Measurements from ENCODE around the gene CASKIN1.

Gene CASKIN1

GRCh38 chr16:2196981-2197511, 641 bp upstream of the CASKIN1 start:
- intact Hi-C loops (cut with DNase I): no loop called here
- peak in 1 of 10 donors; percentile 63 for DNase-seq

GRCh38 chr16:2195322-2196161, 863 bp downstream of the CASKIN1 start:
- no peak for DNase-seq
- intact Hi-C loops (cut with DNase I): no loop called here

DNA sequence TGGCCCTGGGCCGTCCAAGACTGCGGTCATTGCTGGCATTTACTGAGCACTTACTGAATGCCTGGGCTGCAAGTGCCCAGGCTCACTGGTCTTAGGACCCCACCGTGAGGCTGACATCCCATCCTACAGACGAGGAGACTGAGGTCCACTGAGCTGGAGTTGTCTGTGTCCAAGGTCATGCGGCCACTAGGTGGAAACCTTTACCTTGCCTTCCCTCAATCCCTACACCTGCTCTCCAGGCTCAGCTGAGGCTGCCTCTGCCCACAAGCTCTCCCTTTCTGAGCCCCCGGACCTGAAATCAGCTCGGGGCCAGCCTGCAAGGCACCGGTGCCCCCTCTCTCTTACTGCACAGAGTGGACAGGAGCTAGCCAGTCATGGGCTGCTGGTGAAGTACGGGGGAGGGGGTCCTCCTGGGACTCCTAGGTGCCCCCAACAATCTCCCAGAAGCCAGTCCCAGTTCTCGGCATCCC, 1.5 kb downstream of the CASKIN1 start:
- DNase-seq: no peak
- intact Hi-C loops (cut with DNase I): no loop called here

DNA sequence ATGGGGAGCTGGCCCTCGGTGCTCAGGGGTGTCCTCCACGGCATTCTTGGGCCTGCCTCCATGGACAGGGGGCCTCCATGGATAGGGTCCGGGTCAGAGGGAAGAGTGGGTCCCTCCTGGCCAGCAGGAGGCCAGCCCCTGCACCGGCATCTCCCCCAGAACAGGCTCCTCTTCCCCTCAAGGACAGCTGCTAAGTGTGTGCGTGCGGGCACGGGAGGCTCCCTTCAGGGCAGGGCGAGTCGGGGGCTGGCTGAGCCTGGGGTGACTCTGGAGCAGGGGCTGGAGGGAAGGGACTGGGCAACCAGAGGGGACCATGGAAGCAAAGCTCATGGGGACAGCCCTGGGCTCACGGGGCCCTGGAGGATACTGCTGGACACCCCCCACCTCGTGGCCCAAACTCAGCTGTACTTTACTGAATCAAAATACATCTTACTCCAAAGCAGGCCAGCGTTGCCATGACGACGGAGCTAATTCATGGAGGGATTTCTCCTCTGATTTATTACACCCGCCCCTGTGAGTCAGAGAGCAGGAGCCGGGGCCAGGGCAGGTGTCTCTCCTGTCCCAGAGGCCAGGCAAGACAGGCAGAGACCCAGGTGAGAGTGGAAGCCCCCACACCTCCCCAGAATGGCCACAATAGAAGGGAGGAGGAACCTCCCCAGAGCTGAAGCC, 2.1 kb downstream of the CASKIN1 start:
- peak in 2 of 10 donors; percentile 57 to 71 for DNase-seq
- intact Hi-C loops (cut with DNase I): no loop called here

- intact Hi-C loops (cut with DNase I): no loop called here
- no peak for DNase-seq
Measured at GRCh38 chr16:2191446-2191706, 5.0 kb downstream of the CASKIN1 start.

DNA sequence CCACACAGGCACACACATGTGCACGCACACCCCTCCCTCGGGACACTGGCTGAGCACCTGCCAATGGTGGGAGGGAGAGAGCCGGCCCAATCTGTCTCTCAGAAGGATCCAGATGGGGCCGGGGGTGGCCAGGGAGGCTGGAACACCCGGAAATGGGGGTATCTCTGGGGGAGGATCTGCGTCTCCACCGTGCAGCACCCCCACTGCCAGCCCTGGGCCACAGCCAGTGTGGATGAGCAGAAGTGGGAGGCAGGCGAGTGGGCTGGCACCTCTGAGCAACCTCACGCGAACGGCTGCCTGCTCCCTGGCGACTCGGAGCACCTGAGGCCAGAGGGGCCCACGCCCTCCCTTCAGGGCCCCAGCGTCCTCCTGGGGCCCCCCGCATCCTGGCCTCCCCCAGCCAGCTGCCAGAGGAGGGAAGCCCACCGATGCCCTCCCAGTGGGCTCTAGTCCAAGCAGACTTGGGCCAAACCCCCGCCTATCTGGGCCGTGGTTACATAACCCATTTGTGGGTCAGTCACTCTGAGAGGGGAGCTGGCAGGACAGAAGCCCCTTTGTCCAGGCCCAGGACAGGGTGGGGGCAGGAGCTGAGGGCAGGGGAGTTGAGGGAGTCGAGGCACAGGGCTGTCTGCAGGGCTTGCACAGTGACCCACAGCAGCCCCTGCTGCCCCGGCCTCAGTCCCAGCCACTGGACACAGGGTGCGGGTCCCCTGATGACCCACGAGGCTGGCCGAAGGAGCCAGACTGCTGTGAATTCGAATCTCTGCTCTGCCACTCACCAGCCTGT, 5.6 kb downstream of the CASKIN1 start:
- intact Hi-C loops (cut with DNase I): no loop called here
- peak in 7 of 10 donors; percentile 47 to 94 (median 70) for DNase-seq

DNA sequence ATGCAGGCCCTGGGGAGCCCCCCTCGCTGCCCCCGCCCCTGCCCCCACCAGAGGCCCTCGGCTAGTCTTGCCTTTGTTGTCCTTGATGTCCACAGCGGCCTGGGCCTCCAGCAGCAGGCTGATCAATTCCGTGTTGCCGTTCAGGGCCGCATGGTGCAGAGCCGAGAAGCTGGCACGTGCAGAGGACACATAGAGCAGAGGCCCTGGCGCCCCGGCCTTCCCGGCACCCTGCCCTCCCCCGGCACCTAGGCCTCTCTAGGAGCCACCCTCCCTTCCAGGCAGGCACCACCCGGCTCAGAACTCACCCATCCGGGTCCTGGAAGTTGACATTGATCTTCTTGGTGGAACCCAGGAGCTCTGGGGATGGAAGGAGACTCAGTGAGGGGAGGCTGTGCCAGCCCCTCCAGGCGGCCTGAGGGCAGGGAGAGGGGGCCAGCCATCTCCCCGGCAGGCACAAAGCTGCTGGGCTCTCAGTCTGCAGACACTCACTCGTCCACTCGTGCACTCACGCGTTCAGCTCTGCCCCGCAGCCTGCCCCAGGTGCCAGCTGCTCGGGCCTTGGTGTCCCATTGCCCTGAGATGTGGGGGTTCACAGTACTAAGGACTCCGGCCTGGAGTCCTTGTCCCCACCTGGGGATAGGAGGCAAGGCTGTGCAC, 6.3 kb downstream of the CASKIN1 start:
- DNase-seq: no peak
- intact Hi-C loops (cut with DNase I): no loop called here

- intact Hi-C loops (cut with DNase I): no loop called here
- DNase-seq: no peak
Measured at GRCh38 chr16:2189252-2189893, 7.0 kb downstream of the CASKIN1 start.

- DNase-seq: no peak
- intact Hi-C loops (cut with DNase I): no loop called here
Measured at GRCh38 chr16:2188395-2188794, 8.0 kb downstream of the CASKIN1 start.

DNA sequence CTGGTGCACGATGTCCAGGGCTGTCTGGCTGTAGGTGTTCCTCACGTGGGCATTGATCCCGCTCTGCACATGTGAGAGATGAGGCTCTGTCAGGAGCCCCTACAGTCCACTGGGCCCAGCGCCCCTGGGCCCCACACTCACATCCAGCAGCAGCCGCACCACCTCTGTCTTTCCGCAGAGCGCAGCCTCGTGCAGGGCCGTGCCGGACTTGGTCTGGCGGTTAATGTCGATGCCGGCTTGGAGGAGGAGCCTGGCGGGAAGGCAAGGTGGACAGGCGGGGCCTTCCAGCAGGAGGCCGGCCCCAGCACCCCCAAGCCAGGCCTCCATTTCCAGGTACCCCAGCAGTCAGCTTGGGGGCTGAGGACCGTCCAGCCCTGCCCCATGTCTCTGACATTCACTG, 9.2 kb downstream of the CASKIN1 start:
- intact Hi-C loops (cut with DNase I): no loop called here
- DNase-seq: no peak

GRCh38 chr16:2186505-2186904, 9.9 kb downstream of the CASKIN1 start:
- DNase-seq: no peak

DNA sequence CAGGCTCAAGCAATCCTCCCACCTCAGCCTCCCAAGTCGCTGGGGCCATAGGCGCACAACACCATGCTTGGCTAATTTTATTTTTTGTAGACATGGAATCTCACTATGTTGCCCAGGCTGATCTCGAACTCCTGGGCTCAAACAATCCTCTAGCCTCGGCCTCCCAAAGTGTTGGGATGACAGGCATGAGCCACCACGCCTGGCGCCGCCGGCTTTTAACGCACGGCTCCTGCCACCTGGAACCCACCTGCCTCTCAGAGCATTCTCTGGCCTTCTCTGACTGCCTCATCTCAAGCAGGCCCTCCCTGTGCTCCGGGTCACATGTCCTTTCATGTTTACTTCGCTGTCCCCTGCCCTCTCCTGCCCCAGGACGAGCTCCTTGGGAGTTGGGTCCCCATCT, 10.3 kb downstream of the CASKIN1 start:
- intact Hi-C loops (cut with DNase I): no loop called here
- DNase-seq: no peak

More at GRCh38 chr16:2186505-2186904, 9.9 kb downstream of the CASKIN1 start:
- intact Hi-C loops (cut with DNase I): no loop called here

DNA sequence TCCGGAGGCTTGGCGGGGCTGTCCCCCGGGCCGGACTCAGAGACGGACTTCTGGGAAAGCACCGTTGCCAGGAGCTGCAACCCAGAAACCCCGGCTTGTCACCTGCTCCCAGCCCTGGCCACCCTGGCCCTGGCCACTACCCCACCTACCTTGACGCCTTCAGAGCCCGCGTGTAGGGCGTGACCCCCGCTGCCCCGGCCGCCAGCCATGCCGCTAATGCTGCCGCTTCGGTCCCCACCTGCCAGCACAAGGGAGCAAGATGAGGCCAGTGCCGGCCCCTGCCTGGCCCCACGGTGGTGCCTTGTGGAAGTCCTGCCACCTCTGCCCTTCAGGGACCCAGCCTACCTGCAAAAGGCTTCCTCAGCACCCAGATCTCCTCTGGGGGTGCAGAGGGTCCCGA, 11.4 kb downstream of the CASKIN1 start:
- no peak for DNase-seq
- intact Hi-C loops (cut with DNase I): no loop called here

DNA sequence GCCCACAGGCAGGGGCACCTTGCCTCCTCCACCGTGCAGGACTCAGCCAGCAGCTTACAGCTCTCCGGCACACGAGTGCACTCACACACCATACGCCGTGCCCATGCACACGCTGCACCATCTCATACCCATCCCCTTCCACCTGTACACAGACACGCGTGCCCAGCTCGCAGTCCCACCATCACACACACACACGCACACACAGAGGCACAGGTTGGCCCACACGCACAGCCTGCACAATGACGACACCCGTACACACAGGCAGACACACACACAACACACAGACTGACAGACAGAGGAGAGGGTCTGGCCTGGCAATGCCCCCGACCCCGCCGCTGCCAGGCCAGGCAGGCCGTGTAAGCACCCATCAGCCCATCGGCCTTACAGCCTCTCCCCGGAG, 12.1 kb downstream of the CASKIN1 start:
- no peak for DNase-seq
- intact Hi-C loops (cut with DNase I): no loop called here

GRCh38 chr16:2183671-2184070, 12.7 kb downstream of the CASKIN1 start:
- DNase-seq: no peak
- intact Hi-C loops (cut with DNase I): no loop called here

DNA sequence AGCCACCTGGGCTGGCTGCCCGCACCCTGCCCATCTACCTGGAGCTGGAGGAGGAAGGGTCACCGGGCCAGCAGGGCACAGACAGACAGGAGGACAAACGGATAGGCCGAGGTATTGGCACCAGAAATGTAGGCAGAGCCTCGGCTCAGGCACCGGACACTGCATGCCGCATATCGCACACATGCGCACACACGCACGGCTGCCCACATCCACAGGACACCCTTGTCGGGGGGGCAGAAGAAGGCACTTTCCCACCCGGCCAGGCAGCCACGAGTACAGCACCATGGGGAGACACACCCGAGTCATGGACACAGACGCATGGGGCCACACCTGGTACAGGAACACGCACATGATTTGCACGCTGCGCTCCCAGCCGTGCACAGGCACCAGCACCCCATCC, 14.5 kb downstream of the CASKIN1 start:
- DNase-seq: no peak
- intact Hi-C loops (cut with DNase I): no loop called here

GRCh38 chr16:2180962-2181923, 15.2 kb downstream of the CASKIN1 start:
- no peak for DNase-seq
- intact Hi-C loops (cut with DNase I): no loop called here

- no peak for DNase-seq
- intact Hi-C loops (cut with DNase I): no loop called here
Measured at GRCh38 chr16:2180461-2180860, 15.9 kb downstream of the CASKIN1 start.

DNA sequence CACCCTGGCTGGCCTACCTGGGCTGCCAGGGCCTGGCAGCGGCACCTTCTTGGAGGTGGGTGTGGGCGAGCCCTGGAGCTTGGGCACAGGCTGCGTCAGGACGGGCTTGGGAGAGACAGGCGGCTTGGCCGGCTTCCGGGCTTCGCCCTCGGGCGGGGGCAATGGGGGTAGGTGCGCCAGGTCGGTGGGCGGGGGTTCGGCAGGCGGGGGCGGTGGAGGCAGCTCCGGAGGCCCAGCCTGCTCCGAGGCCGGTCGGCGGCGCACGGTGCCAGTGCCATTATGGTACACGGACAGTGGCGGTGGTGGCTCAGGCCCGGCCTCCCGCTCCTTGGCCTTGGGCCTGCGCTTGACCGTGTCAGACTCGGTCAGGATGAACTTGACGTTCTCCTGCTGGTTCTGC, 16.8 kb downstream of the CASKIN1 start:
- no peak for DNase-seq
- intact Hi-C loops (cut with DNase I): no loop called here
